GM12872 (cell line): ENCODE results near the gene HORMAD2.

Source experiments
- TF ChIP-seq, protein P1 (sequence below): IDR thresholded peaks from 3 replicates; pipeline ENCODE4 v1.5.1; 2011; ENCODE audit warnings: low read depth, mild to moderate bottlenecking, low read length, moderate library complexity; ENCODE audit not compliant: insufficient read depth

The HORMAD2 gene

DNA sequence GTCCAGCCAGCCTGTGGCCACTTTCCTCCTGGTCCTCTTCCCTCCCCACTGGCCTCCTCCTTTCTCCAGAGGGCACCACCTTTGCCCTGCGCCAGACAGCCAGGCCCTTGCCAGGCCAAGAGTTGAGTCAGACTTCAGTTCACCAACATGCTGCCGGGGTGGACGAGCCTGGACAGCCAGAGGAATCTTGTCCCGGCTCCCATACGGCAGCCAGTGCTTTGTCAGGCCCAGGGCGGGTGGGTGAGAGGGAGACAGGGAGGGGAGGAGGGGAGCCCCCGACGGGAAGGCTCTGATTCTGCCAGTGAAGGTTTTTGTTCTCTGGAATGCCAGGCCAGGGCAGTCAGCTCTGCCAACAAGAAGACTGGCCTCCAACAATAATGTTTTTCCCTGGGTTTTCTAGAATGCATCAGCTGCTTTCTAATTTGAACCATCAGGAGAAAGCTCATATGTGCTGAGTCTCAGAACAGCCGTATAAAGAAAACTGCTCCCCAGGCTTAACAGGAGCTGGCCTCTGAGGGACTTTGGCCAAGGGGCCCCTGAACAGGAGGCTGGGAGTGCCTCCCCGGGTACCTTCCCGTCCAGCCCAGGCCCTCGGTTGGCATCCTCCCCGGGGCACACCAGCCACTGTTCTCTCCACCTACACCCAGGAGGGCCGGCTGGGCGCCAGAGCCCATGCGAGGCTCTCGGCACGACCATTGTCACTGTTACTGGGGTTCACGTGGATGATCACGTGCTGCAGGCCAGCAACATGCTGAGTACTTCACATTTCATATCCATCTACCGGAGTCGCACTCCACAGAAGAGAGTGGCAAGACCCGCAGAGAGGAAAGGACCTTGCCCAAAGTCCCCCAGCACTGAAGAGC lies 137.7 kb downstream of the HORMAD2 start:
- TF ChIP-seq, protein P1, sequence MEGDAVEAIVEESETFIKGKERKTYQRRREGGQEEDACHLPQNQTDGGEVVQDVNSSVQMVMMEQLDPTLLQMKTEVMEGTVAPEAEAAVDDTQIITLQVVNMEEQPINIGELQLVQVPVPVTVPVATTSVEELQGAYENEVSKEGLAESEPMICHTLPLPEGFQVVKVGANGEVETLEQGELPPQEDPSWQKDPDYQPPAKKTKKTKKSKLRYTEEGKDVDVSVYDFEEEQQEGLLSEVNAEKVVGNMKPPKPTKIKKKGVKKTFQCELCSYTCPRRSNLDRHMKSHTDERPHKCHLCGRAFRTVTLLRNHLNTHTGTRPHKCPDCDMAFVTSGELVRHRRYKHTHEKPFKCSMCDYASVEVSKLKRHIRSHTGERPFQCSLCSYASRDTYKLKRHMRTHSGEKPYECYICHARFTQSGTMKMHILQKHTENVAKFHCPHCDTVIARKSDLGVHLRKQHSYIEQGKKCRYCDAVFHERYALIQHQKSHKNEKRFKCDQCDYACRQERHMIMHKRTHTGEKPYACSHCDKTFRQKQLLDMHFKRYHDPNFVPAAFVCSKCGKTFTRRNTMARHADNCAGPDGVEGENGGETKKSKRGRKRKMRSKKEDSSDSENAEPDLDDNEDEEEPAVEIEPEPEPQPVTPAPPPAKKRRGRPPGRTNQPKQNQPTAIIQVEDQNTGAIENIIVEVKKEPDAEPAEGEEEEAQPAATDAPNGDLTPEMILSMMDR, result no peak

GRCh38 chr22:30219049-30219654 lies 138.9 kb downstream of the HORMAD2 start:
- TF ChIP-seq, protein P1, result no peak

DNA sequence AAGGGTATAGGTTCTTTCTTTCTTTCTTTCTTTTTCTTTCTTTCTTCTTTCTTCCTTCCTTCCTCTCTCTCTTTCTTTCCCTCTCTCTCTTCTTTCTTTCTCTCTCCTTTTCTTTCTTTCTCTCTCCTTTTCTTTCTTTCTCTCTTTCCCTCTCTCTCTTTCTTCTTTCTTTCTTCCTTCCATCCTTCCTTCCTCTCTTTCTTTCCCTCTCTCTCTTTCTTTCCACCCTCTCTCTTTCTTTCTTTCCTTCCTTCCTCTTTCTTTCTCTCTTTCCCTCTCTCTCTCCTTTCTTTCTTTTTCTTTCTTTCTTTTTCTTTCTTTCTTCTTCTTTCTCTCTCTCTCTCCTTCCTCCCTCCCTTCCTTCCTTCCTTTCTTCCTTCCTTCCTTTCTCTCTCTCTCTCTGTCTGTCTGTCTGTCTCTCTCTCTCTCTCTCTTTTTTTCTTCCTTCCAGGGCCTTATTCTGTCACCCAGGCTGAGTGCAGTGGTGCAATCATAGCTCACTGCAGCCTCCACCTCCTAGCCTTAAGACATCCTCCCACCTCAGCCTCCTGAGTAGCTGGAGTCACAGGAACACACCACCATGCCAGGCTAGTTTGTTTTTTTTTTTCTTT lies 139.5 kb downstream of the HORMAD2 start:
- TF ChIP-seq, protein P1, result no peak

- TF ChIP-seq, protein P1, result no peak
Measured at GRCh38 chr22:30220338-30221012, 140.2 kb downstream of the HORMAD2 start.

- TF ChIP-seq, protein P1, result no peak
Measured at GRCh38 chr22:30221121-30221992, 141.1 kb downstream of the HORMAD2 start.

DNA sequence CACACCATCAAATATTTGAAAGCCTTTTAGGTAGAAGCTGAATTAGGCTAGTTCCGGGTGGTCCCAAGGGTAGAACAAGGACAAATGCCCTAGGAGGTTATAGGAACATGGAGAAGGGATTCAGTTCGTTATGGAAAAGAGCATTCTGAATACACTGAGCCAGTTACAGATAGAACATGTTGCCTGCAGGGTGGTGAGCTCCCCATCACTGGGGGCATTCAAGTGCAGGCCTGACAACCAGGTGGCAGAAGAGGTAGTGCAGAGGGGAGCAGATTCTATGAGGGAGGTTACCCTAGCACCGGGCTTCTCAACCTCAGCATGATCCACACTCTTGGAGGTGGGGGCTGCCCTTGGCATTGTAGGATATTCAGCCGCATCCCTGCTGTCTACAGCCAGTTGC lies 142.1 kb downstream of the HORMAD2 start:
- TF ChIP-seq, protein P1, result no peak

DNA sequence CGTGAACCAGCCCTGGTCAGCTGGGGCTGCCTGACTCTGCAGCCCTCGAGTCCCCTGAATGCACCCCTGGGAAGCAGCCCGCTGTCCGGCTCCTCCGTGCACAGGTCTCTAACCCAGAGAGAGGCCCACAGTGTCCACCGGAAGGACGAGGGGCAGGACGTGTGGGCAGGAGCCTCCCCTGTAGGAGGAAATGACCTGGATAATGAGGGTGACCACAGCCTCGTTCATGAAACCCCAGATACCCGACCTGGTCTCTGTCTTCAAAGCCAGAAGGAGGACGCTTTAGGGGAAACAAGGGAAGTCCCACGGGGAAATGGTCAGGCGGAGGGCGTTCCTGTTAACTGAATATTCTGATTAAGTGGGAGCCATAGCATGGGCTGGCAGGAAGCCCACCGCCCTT lies 143.0 kb downstream of the HORMAD2 start:
- TF ChIP-seq, protein P1, result no peak
